ENCODE results near the gene ERP29. TPM values are rescaled to one million over a fixed set of nuclear protein-coding genes. Genes with fewer than 3 reads are reported as not detected.
A peak's percentile ranks its signal among the peaks of the same experiment; 100 is the strongest.

ERP29 gene
- 100 to 1,000 TPM in 2 of 7 donors, 10 to 100 TPM in 5; 64.4 to 114 (median 82.7) TPM for total RNA-seq
- 100 to 1,000 TPM; 142 to 196 (median 163) TPM for polyA plus RNA-seq
- long read RNA-seq, donor 1, transcript ERP29-201 (3 exons, 1,735 nt) = major isoform, 68 of 83 reads
- long read RNA-seq, donor 1, transcript ERP29-202 (2 exons, 1,333 nt) = minor isoform, 15 of 83 reads
- long read RNA-seq, donor 1, partial matches to known transcripts = 0 of 83 reads
- long read RNA-seq, donor 1, other reads (novel, unspliced or antisense) = 0 of 83 reads
- long read RNA-seq, donor 2, transcript ERP29-201 (3 exons, 1,735 nt) = major isoform, 59 of 70 reads
- long read RNA-seq, donor 2, transcript ERP29-202 (2 exons, 1,333 nt) = minor isoform, 11 of 70 reads
- long read RNA-seq, donor 2, partial matches to known transcripts = 0 of 70 reads
- long read RNA-seq, donor 2, other reads (novel, unspliced or antisense) = 0 of 70 reads

DNA sequence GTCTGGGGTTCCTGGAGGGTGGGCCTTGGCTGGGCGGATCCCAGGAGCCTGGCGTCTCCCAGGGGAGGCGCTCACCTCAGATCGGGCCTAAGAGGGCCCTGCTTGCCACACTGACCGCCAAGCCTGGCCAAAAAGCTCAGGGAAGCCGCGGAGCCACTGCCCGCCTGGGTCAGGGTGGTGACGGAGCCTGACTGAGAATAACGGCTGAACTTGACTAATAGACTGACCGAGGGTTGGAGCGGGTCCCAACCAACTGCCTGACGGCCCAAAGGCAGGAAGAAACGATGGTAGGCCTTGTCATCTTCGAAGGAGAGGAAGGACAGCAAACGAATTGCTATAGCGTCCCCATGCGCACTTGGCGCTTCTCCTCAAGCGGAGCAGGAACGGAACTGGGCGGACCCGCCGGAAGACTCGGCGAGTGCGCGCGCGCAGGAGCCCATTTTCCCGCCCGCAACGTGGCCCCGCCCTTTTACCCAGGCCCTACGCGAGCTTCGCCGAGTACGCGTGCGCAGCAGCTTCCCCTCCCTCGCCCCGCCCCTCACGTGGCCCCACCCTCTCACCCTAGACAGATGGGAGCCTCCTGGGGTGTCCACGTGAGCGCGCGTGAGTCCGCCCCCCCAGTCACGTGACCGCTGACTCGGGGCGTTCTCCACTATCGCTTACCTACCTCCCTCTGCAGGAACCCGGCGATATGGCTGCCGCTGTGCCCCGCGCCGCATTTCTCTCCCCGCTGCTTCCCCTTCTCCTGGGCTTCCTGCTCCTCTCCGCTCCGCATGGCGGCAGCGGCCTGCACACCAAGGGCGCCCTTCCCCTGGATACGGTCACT, at the start of gene ERP29, which contains the start of gene TMEM116:
Gene ERP29, plus strand, starts transcription at position 652 of the 826 bp plus-strand sequence. Its CDS starts 40 bp downstream, at position 692.
Gene TMEM116, minus strand, starts transcription at position 391 of the 826 bp plus-strand sequence. CDS start 7,895 bp downstream, outside the sequence.
- DNase-seq = peak; percentile 100
- peak within 1 kb of the TSS; percentile 96 to 99 (median 98) for H3K27ac ChIP-seq
- H3K36me3 ChIP-seq = peaks cover 3 to 31% (median 6%) of the 10 kb centered on the region in 6 donors
- H3K27me3 ChIP-seq (replicated peaks in 1 of 7) = no peaks in the 10 kb centered on the region
- 0 to 1% (median 0%) methylated on average over 30 to 67 of the region's 67 CpGs for WGBS, 5 donors
- peak; percentile 60 to 91 (median 72) for TF ChIP-seq POLR2A (IDR thresholded peaks at IDR 0.05)
- TF ChIP-seq, protein P1, sequence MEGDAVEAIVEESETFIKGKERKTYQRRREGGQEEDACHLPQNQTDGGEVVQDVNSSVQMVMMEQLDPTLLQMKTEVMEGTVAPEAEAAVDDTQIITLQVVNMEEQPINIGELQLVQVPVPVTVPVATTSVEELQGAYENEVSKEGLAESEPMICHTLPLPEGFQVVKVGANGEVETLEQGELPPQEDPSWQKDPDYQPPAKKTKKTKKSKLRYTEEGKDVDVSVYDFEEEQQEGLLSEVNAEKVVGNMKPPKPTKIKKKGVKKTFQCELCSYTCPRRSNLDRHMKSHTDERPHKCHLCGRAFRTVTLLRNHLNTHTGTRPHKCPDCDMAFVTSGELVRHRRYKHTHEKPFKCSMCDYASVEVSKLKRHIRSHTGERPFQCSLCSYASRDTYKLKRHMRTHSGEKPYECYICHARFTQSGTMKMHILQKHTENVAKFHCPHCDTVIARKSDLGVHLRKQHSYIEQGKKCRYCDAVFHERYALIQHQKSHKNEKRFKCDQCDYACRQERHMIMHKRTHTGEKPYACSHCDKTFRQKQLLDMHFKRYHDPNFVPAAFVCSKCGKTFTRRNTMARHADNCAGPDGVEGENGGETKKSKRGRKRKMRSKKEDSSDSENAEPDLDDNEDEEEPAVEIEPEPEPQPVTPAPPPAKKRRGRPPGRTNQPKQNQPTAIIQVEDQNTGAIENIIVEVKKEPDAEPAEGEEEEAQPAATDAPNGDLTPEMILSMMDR (IDR thresholded peaks at IDR 0.05 in 8 of 11, conservative IDR thresholded peaks at IDR 0.05 in 3 of 11) = peak; percentile 61 to 89 (median 83)
- TF ChIP-seq POLR2AphosphoS5 (IDR thresholded peaks at IDR 0.05) = peak; percentile 98 to 100 (median 99)
- intact Hi-C loops (cut with DNase I; ENCODE audit: low total_unique reads) = no loop called here
- peaks cover 0 to 4% (median 0%) of the 10 kb centered on the region in 8 donors for H3K9me3 ChIP-seq
- H3K4me1 ChIP-seq = peaks cover 23 to 81% (median 57%) of the 10 kb centered on the region in 6 donors
- peak within 1 kb of the TSS; percentile 64 to 99 (median 97) for H3K4me3 ChIP-seq

DNA sequence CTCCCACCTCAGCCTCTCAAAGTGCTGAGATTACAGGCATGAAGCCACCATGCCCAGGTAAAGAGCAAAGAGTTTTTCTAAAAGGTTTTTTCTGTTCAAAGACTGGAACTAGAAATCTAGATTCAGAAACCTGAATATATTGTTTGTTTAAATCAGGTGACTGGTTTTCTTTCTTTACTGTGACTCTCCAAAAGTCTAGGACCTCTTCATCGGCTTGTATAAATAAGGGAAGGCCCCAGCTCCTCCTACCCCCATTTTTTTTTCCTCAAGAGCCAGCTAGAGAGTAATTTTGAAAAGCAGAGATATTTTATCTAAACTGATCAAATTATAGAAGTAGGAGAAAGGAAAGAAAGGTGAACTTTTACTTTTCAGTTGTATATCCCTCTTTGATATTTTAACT, 48.3 kb upstream of the ERP29 start:
- Histone ChIP-seq H3K4me1 (no peaks in the 10 kb centered on the region), H3K27me3 (replicated peaks in 1 of 7) (no peaks in the 10 kb centered on the region), H3K27ac (no peak overlapping the region), H3K9me3 (peaks cover 0 to 29% (median 24%) of the 10 kb centered on the region in 8 donors), H3K36me3 (peaks cover 0 to 7% (median 0%) of the 10 kb centered on the region in 6 donors), H3K4me3 (no peak overlapping the region)
- TF ChIP-seq POLR2AphosphoS5 (IDR thresholded peaks at IDR 0.05) (no peak), POLR2A (IDR thresholded peaks at IDR 0.05) (no peak)
- TF ChIP-seq, protein P1 (IDR thresholded peaks at IDR 0.05 in 8 of 11, conservative IDR thresholded peaks at IDR 0.05 in 3 of 11) = no peak
- no peak for DNase-seq
- intact Hi-C loops (cut with DNase I; ENCODE audit: low total_unique reads) = no loop called here
- 60 to 100% (median 92%) methylated on average over 1 of the region's 1 CpG for WGBS, 5 donors

DNA sequence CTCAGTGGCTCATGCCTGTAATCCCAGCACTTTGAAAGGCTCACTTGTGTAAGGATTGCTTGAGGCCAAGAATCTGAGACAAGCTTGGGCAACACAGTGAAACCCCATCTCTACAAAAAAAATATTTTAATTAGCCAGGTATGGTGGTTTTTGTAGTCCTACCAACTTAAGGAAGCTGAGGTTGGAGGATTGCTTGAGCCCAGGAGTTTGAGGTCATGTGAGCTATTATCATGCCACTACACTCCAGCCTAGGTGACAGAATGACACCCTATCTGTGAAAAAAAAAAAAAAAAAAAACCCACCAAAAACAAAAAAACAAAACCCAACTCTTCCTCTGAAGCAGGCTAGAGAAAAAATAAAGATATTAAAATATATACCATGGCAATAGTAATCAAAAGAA, 41.4 kb upstream of the ERP29 start:
- peaks cover 0 to 2% (median 0%) of the 10 kb centered on the region in 6 donors for H3K4me1 ChIP-seq
- H3K4me3 ChIP-seq = no peak overlapping the region
- DNase-seq = no peak
- TF ChIP-seq POLR2A (IDR thresholded peaks at IDR 0.05) (no peak), POLR2AphosphoS5 (IDR thresholded peaks at IDR 0.05) (no peak)
- TF ChIP-seq, protein P1 (IDR thresholded peaks at IDR 0.05 in 8 of 11, conservative IDR thresholded peaks at IDR 0.05 in 3 of 11) = no peak
- no peaks in the 10 kb centered on the region for H3K27me3 ChIP-seq (replicated peaks in 1 of 7)
- H3K36me3 ChIP-seq = peaks cover 0 to 14% (median 0%) of the 10 kb centered on the region in 6 donors
- intact Hi-C loops (cut with DNase I; ENCODE audit: low total_unique reads) = no loop called here
- no peak overlapping the region for H3K27ac ChIP-seq
- H3K9me3 ChIP-seq = peaks cover 0 to 35% (median 25%) of the 10 kb centered on the region in 8 donors

Measured in spleen (tissue), 13 donors.